Stimulated activated naive B cell treated with anti-CD40 and anti-IgM and Interleukin-4, amounts not matched to agents 10 μg/mL and 1 μg/mL and 100 μg/mL, for 72 hours (primary cell): ENCODE results near the gene KCNK6.

Source experiments
- ATAC-seq, 2 donors: fragments of 150-1000 bp; cut with Tn5 transposase; replicated peaks; 2 replicates each; pipeline ENCODE4 v1.10.0; 2021; ENCODE audit warnings: moderate library complexity in 1 of 2
- DNase-seq: peaks from one replicate; pipeline ENCODE4 v3.0.0; 2021
- H3K27ac Mint-ChIP-seq: one replicate; pipeline ENCODE4 v1.8.0; 2022; ENCODE audit warnings: mild to moderate bottlenecking, mixed read lengths
- H3K27me3 Mint-ChIP-seq, 2 donors: one replicate each; pipeline ENCODE4 v1.8.0; 2022; ENCODE audit warnings: mixed read lengths in 2 of 2
- H3K36me3 Mint-ChIP-seq, 2 donors: one replicate each; pipeline ENCODE4 v1.8.0; 2022; ENCODE audit warnings: mixed read lengths in 2 of 2, mild to moderate bottlenecking in 1 of 2
- H3K4me1 Mint-ChIP-seq, 2 donors: one replicate each; pipeline ENCODE4 v1.8.0; 2022; ENCODE audit warnings: mixed read lengths in 2 of 2, mild to moderate bottlenecking in 1 of 2
- H3K4me3 Mint-ChIP-seq, 2 donors: one replicate each; pipeline ENCODE4 v1.8.0; 2022; ENCODE audit warnings: mild to moderate bottlenecking in 2 of 2, mixed read lengths in 2 of 2, moderate library complexity in 1 of 2
- H3K9me3 Mint-ChIP-seq, 2 donors: one replicate each; pipeline ENCODE4 v1.8.0; 2022; ENCODE audit warnings: mixed read lengths in 2 of 2, mild to moderate bottlenecking in 1 of 2

The KCNK6 gene

GRCh38 chr19:38287604-38288003, 32.0 kb upstream of the KCNK6 start:
- peaks cover 18 to 38% of the 10 kb centered on the region in 2 donors for H3K4me1 Mint-ChIP-seq
- ATAC-seq: peak; percentile 29 to 36
- DNase-seq: no peak
- no peaks in the 10 kb centered on the region for H3K9me3 Mint-ChIP-seq
- peaks cover 55 to 79% of the 10 kb centered on the region in 2 donors for H3K36me3 Mint-ChIP-seq
- peak overlapping the region; percentile 42 for H3K27ac Mint-ChIP-seq
- H3K4me3 Mint-ChIP-seq: no peak overlapping the region
- no peaks in the 10 kb centered on the region for H3K27me3 Mint-ChIP-seq

GRCh38 chr19:38288123-38288855, 31.4 kb upstream of the KCNK6 start:
- Mint-ChIP-seq H3K9me3 (no peaks in the 10 kb centered on the region), H3K4me3 (no peak overlapping the region), H3K27me3 (no peaks in the 10 kb centered on the region), H3K27ac (no peak overlapping the region), H3K36me3 (peaks cover 54 to 78% of the 10 kb centered on the region in 2 donors), H3K4me1 (peaks cover 17 to 32% of the 10 kb centered on the region in 2 donors)
- no peak for ATAC-seq
- DNase-seq: no peak

- peaks cover 51 to 75% of the 10 kb centered on the region in 2 donors for H3K36me3 Mint-ChIP-seq
- H3K27ac Mint-ChIP-seq: no peak overlapping the region
- ATAC-seq (no peak), DNase-seq (no peak)
- no peaks in the 10 kb centered on the region for H3K9me3 Mint-ChIP-seq
- peaks cover 10 to 15% of the 10 kb centered on the region in 2 donors for H3K4me1 Mint-ChIP-seq
- H3K27me3 Mint-ChIP-seq: no peaks in the 10 kb centered on the region
- no peak overlapping the region for H3K4me3 Mint-ChIP-seq
Observed at GRCh38 chr19:38289955-38290354, 29.7 kb upstream of the KCNK6 start.

GRCh38 chr19:38290631-38291147, 29.0 kb upstream of the KCNK6 start:
- DNase-seq (no peak), ATAC-seq (no peak)
- Mint-ChIP-seq H3K4me1 (peaks cover 10 to 14% of the 10 kb centered on the region in 2 donors), H3K36me3 (peaks cover 50 to 74% of the 10 kb centered on the region in 2 donors), H3K4me3 (no peak overlapping the region), H3K9me3 (no peaks in the 10 kb centered on the region), H3K27ac (peak overlapping the region; percentile 51), H3K27me3 (no peaks in the 10 kb centered on the region)

GRCh38 chr19:38291855-38292254, 27.8 kb upstream of the KCNK6 start:
- Mint-ChIP-seq H3K4me1 (peaks cover 4 to 8% of the 10 kb centered on the region in 2 donors), H3K27ac (no peak overlapping the region)
- no peak for ATAC-seq

GRCh38 chr19:38293281-38293680, 26.4 kb upstream of the KCNK6 start:
- H3K27me3 Mint-ChIP-seq: no peaks in the 10 kb centered on the region
- H3K4me1 Mint-ChIP-seq: peaks cover 0 to 4% of the 10 kb centered on the region in 2 donors
- H3K4me3 Mint-ChIP-seq: no peak overlapping the region
- no peaks in the 10 kb centered on the region for H3K9me3 Mint-ChIP-seq
- ATAC-seq (no peak), DNase-seq (no peak)
- peaks cover 40 to 53% of the 10 kb centered on the region in 2 donors for H3K36me3 Mint-ChIP-seq
- H3K27ac Mint-ChIP-seq: peak overlapping the region; percentile 14

More at GRCh38 chr19:38291855-38292254, 27.8 kb upstream of the KCNK6 start:
- peaks cover 42 to 65% of the 10 kb centered on the region in 2 donors for H3K36me3 Mint-ChIP-seq
- DNase-seq: no peak
- H3K27me3 Mint-ChIP-seq: no peaks in the 10 kb centered on the region
- H3K4me3 Mint-ChIP-seq: no peak overlapping the region
- H3K9me3 Mint-ChIP-seq: no peaks in the 10 kb centered on the region

GRCh38 chr19:38294090-38294489, 25.6 kb upstream of the KCNK6 start:
- ATAC-seq (no peak), DNase-seq (no peak)
- H3K9me3 Mint-ChIP-seq: no peaks in the 10 kb centered on the region
- no peak overlapping the region for H3K27ac Mint-ChIP-seq
- peaks cover 39 to 48% of the 10 kb centered on the region in 2 donors for H3K36me3 Mint-ChIP-seq
- H3K4me1 Mint-ChIP-seq: peaks cover 0 to 4% of the 10 kb centered on the region in 2 donors
- H3K4me3 Mint-ChIP-seq: no peak overlapping the region
- H3K27me3 Mint-ChIP-seq: no peaks in the 10 kb centered on the region

- ATAC-seq (no peak), DNase-seq (no peak)
- H3K9me3 Mint-ChIP-seq: peaks cover 0 to 2% of the 10 kb centered on the region in 2 donors
Observed at GRCh38 chr19:38298821-38299680, 20.6 kb upstream of the KCNK6 start.

GRCh38 chr19:38303517-38304351, 15.9 kb upstream of the KCNK6 start, which contains the start of gene C19orf33:
Gene C19orf33, plus strand, starts transcription at chr19:38304251. Its CDS starts 11 bp downstream, at chr19:38304262.
- ATAC-seq (peak in 1 of 2 donors; percentile 14), DNase-seq (no peak)
- Mint-ChIP-seq H3K27ac (no peak within 1 kb of the TSS), H3K36me3 (peaks cover 33 to 34% of the 10 kb centered on the region in 2 donors), H3K4me3 (no peak within 1 kb of the TSS), H3K9me3 (peaks cover 0 to 2% of the 10 kb centered on the region in 2 donors), H3K4me1 (peaks cover 7 to 15% of the 10 kb centered on the region in 2 donors), H3K27me3 (no peaks in the 10 kb centered on the region)

More at GRCh38 chr19:38298821-38299680, 20.6 kb upstream of the KCNK6 start:
- peaks cover 2 to 6% of the 10 kb centered on the region in 2 donors for H3K4me1 Mint-ChIP-seq
- H3K27me3 Mint-ChIP-seq: no peaks in the 10 kb centered on the region
- peak overlapping the region; percentile 6 for H3K27ac Mint-ChIP-seq
- H3K4me3 Mint-ChIP-seq: no peak overlapping the region
- H3K36me3 Mint-ChIP-seq: peaks cover 11 to 12% of the 10 kb centered on the region in 2 donors

GRCh38 chr19:38304352-38304865, 15.2 kb upstream of the KCNK6 start:
- Mint-ChIP-seq H3K36me3 (peaks cover 34 to 38% of the 10 kb centered on the region in 2 donors), H3K4me1 (peaks cover 7 to 21% of the 10 kb centered on the region in 2 donors), H3K4me3 (no peak overlapping the region)

GRCh38 chr19:38304866-38305429, 14.7 kb upstream of the KCNK6 start:
- Mint-ChIP-seq H3K27ac (no peak overlapping the region), H3K9me3 (peaks cover 0 to 2% of the 10 kb centered on the region in 2 donors), H3K4me1 (peaks cover 7 to 21% of the 10 kb centered on the region in 2 donors), H3K27me3 (no peaks in the 10 kb centered on the region), H3K4me3 (no peak overlapping the region), H3K36me3 (peaks cover 38 to 43% of the 10 kb centered on the region in 2 donors)
- DNase-seq (no peak), ATAC-seq (no peak)

More at GRCh38 chr19:38304352-38304865, 15.2 kb upstream of the KCNK6 start:
- Mint-ChIP-seq H3K9me3 (peaks cover 0 to 2% of the 10 kb centered on the region in 2 donors), H3K27me3 (no peaks in the 10 kb centered on the region), H3K27ac (no peak overlapping the region)
- ATAC-seq: no peak
- DNase-seq: no peak

GRCh38 chr19:38306236-38306635, 13.4 kb upstream of the KCNK6 start:
- no peak overlapping the region for H3K27ac Mint-ChIP-seq
- peaks cover 0 to 4% of the 10 kb centered on the region in 2 donors for H3K9me3 Mint-ChIP-seq
- no peaks in the 10 kb centered on the region for H3K27me3 Mint-ChIP-seq
- no peak overlapping the region for H3K4me3 Mint-ChIP-seq
- H3K36me3 Mint-ChIP-seq: peaks cover 46 to 54% of the 10 kb centered on the region in 2 donors
- no peak for DNase-seq
- peaks cover 13 to 25% of the 10 kb centered on the region in 2 donors for H3K4me1 Mint-ChIP-seq
- no peak for ATAC-seq

- no peak for ATAC-seq
- Mint-ChIP-seq H3K27ac (no peak overlapping the region), H3K36me3 (peaks cover 46 to 54% of the 10 kb centered on the region in 2 donors)
Observed at GRCh38 chr19:38307076-38307475, 12.6 kb upstream of the KCNK6 start.

More at GRCh38 chr19:38307076-38307475, 12.6 kb upstream of the KCNK6 start:
- Mint-ChIP-seq H3K27me3 (no peaks in the 10 kb centered on the region), H3K4me3 (no peak overlapping the region), H3K4me1 (peaks cover 13 to 25% of the 10 kb centered on the region in 2 donors), H3K9me3 (peaks cover 0 to 4% of the 10 kb centered on the region in 2 donors)
- no peak for DNase-seq
